Effector CD8-positive, alpha-beta T cell (primary cell): ENCODE measurements around the gene ADAMTS6.
A peak's percentile ranks its signal among the peaks of the same experiment; 100 is the strongest.
"Not testable (repeated sequence)": the region's sequence is repeated elsewhere in the genome, so short reads cannot be mapped to it uniquely, and the experiment has no call there.

Source experiments
- DNase-seq: peaks from one replicate; lab custom pipeline; 2025; lab: John Stamatoyannopoulos, UW
- total RNA-seq, 4 experiments: gene quantifications; one replicate each; lab custom pipeline; 2026; lab: John Stamatoyannopoulos, UW

Gene ADAMTS6, protein sequence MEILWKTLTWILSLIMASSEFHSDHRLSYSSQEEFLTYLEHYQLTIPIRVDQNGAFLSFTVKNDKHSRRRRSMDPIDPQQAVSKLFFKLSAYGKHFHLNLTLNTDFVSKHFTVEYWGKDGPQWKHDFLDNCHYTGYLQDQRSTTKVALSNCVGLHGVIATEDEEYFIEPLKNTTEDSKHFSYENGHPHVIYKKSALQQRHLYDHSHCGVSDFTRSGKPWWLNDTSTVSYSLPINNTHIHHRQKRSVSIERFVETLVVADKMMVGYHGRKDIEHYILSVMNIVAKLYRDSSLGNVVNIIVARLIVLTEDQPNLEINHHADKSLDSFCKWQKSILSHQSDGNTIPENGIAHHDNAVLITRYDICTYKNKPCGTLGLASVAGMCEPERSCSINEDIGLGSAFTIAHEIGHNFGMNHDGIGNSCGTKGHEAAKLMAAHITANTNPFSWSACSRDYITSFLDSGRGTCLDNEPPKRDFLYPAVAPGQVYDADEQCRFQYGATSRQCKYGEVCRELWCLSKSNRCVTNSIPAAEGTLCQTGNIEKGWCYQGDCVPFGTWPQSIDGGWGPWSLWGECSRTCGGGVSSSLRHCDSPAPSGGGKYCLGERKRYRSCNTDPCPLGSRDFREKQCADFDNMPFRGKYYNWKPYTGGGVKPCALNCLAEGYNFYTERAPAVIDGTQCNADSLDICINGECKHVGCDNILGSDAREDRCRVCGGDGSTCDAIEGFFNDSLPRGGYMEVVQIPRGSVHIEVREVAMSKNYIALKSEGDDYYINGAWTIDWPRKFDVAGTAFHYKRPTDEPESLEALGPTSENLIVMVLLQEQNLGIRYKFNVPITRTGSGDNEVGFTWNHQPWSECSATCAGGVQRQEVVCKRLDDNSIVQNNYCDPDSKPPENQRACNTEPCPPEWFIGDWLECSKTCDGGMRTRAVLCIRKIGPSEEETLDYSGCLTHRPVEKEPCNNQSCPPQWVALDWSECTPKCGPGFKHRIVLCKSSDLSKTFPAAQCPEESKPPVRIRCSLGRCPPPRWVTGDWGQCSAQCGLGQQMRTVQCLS (N-terminal part only)
- 4.4 to 11.3 (median 10.2) reads per million in 4 experiments for total RNA-seq

DNA sequence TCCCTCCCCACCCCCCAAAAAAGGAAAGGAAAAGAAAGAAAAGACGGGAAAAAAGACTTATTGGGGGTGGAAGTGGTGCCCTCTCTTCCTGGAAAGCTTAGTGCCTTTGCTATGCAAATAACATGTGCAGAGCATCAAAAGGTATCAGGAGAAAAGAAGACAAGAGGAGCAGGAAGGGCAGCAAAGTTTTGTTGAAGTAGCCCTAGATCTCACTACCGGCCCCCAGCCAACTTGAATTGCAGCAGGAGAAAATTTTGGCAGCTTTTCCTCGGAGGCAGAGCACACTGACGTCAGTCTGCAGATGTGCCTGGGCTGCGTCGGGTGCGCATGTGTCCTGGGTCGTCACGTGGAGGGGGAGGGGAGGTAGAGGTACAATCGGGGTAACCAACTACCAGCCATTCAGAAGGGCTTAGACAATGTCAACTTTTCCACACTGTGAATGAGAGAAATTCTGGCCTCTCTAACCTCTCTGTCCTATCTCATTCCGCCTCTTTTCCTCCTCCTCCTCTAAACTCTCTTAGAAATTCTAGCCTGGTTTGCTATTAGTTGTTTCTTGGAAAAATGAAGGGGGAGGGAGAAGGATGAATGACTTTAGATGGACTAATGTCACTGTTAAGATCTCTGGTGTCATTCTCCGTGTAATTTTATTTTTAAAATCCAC lies at the start of gene ADAMTS6:
ADAMTS6 (minus strand) TSS at position 286 of the 661 bp plus-strand sequence. CDS start 8,247 bp downstream, outside the sequence.
- DNase-seq = peak; percentile 71

GRCh38 chr5:65530904-65531303 lies 49.2 kb upstream of the ADAMTS6 start:
- DNase-seq = no peak

- no peak for DNase-seq
Measured at GRCh38 chr5:65525726-65526125, 44.0 kb upstream of the ADAMTS6 start.

GRCh38 chr5:65512170-65512937 lies 30.6 kb upstream of the ADAMTS6 start:
- DNase-seq = no peak

DNA sequence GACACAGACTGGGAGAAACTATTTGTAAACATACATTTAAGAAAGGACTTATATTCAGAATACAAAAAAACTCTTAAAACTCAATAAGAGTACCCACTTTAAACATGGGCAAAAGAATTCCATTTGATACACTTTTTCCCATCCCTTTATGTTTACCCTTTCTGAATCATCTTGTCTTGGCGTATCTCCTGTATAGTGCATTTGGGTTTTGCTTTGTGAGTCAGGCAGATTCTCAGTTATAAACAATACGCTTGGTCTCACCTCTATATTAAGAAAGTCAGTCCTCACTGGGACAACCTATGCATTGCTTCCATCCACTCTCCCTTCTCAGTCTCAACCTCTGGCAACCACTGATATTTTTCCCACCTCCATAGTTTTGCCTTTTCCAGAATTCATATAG lies 27.3 kb upstream of the ADAMTS6 start:
- no peak for DNase-seq

DNA sequence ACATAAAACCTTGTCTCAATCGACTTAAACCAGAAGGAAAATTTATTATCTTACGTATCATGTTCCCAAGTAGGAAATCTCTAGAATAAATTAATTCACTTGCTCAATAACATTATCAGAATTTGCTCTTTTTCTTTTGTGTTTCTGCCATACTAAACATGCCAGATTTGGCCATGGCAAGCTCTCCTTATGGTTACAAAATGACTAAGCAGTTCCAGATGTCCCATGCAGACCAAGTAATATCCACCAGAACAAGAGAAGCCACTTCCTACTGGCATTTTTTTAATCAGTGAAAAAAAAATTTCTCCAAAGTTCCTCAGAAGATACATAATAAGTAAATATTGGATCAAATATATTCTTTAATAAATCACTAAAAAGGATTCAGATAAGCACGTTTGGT lies 25.2 kb upstream of the ADAMTS6 start:
- DNase-seq = no peak

DNA sequence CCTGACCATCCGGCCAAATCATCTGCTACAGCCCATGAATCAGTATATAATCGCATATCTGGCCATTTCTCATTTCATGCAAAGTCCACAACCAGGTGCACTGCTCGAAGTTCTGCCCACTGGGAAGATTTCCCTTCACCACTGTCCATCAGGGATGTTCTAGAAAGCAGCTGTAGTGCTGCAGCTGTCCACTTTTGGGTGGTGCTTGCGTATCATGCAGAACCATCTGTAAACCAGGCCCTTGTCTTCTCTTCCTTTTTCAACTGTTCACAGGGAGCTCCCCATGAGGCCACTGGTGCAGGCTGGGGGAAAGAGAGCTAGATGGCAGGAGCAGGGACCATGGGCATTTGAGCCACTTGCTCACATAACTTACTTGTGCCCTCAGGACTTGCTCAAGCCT lies 7.4 kb upstream of the ADAMTS6 start:
- DNase-seq = no peak

DNA sequence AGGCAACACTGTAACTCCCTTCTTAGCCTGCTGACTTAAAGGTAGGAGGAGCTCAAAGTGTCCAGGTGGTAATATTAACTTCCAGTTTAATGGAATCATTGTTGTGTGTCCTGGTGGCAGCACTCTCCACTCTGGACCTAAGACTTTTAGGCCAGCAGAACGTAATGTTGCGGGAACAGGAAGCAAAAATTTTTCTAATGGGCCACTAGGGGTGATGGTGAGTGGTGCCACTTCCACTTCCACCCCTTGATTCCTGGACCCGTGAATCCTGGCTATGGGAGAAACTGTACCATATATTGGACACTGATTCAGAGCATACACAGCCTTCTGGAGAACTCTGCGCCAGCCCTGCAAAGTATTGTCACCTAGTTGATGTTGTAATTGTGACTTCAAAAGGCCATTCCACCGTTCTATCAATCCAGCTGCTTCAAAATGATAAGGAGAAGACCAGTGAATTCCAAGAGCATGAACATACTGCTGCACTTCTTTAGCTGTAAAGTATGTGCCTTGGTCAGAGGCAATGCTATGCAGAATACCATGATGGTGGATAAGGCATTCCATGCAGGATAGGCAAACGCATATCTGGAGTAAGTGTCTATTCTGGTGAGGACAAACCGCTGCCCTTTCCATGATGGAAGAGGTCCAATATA lies 6.4 kb upstream of the ADAMTS6 start:
- not testable (repeated sequence) for DNase-seq

GRCh38 chr5:65486803-65487202 lies 5.1 kb upstream of the ADAMTS6 start:
- not testable (repeated sequence) for DNase-seq

GRCh38 chr5:65485405-65485804 lies 3.7 kb upstream of the ADAMTS6 start:
- no peak for DNase-seq

DNA sequence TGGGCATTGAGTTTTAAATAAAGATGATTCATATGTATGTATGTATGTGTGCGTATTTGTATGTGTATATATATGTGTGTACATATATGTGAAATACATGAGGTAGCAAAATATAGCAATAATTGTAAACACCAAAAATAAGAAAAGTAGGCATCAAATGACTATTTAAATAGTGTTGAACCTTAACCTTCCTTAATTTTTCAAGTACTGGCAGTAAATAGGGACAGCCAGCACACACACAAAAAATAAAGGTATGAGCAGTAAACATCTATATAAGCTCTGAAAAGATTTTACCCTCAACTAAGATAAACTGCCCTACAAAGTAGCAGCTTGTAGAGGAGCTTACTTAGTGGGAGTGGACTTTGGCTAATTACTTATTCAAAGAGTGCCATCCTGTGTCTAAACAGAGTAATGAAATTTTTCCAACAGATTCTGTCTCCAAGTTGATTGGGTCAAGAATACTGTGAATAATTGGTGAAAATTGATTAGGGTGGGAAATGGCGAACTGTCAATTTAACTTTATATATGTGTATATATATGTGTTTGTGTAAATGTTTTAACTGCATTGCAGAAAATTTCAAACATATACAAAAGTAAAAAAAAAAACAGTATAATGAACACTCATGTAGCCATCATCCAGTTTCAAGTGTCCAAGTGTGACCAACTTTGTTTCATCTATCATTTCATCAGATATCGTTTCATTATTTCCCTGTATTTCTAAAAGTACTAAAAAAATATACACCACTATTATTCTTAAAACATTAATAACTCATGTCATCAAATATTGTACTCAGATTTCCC lies 2.0 kb upstream of the ADAMTS6 start:
- DNase-seq = no peak

DNA sequence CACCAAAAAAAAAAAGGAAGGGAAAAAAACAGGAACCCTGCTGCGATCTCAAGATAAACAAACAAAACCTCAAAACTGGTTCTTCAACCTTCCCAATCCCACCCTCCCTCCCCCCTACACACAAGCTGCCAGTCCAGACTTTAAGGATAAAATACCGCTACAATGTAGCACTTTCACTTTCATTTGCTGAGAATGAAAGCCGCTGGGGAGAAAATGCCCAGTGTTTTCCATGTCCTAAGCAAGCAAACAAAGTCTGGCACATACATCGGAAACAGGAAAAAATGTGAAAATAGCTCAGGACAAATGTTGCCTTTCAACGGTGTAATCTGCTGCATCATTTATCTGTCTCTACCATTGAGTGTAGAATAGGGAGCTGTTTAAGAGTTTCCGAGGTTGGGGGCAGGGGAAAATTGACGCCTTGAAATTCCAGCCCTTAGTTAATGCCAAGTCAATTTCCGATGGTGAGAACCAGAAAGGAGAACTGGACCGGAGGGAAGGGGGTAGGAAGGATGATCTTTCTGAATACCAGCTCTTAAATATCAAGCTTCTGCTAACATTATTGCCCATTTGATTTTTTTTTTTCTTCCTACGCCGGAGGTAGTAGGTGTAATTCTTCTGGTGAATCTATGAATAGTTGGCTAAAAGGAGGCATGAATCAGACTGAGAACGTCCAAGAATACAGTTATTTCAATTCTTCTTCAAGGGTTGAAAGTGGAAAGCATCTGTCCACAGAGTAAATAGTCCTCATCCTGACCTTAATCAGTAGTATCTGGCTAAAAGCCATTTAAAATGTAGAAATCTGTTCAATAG lies 1.2 kb upstream of the ADAMTS6 start:
- DNase-seq = no peak

- DNase-seq = no peak
Measured at GRCh38 chr5:65482296-65482735, 596 bp upstream of the ADAMTS6 start.

GRCh38 chr5:65481171-65481581 lies 544 bp downstream of the ADAMTS6 start:
- DNase-seq = no peak

DNA sequence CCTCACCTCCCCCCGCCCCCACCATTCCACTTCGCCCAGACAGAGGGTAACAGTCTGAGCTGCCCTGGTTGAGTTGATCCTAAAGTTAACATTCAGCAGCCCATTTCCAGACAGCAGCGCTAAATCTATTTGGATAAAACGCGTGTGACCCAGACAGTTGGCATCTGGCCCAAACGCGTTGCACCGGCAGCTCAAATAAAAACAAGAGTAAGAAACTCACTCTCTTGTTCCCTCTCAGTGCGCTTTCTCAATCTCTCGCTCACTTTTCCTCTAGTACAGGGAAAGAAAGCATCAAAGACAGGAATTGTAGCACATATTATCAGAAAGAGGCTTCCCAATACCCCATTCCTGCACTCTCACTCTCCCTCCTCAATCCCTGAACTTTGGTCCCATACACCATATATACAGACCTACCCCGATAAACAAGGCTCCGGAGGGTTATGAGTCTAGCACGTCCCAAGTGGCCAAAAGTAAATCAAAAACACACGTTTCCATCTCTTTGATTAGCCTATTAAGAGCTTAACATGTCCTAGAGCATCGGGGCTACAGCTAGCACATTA lies 1.3 kb downstream of the ADAMTS6 start:
- peak; percentile 8 for DNase-seq

GRCh38 chr5:65479527-65479926 lies 2.2 kb downstream of the ADAMTS6 start:
- DNase-seq = no peak

DNA sequence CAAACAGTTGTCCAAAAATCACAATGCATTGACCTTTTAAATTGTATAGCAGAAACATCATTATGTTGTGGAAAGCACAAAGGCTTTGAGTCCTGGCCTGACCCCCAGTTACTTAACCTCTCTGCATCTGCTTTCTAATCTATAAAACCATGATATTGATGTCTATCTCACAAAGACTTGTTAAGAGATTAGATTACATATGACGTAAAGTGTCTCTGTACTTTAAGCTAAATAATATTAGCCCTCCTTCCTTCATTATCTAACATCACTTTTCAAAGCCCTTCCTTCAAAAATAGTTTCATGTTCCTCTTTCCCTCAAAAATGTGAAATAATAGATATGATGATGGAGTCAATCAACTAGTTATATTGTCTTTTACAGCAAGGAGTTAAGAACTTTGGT lies 3.4 kb downstream of the ADAMTS6 start:
- no peak for DNase-seq

DNA sequence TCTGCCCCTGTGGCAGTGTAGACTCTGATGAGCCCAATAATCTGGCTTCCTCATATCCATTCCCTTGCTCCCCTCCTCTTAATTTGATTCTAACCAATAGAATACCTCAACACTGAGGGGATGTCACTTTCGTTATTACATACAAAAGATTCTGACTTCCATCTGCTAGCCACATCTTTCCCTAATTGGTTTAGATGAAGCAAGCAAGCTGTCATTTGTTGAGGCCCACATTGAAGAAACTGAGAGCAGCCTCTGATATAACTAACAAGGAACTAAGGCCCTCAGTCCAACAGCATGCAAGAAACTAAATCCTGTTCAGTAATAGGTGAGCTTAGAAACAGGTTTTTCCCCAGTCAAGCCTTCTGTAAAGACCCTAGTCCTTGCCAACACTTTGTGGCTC lies 5.8 kb downstream of the ADAMTS6 start:
- DNase-seq = no peak
